K562 (cell line): ENCODE data around the gene ACSS2. TPM values are rescaled to one million over a fixed set of nuclear protein-coding genes. Genes with fewer than 3 reads are reported as not detected.

Experiments
- CEBPZ ChIP-seq: fragments of 150-350 bp; IDR thresholded peaks from 2 replicates; pipeline ENCODE4 v1.6.1; 2014; ENCODE audit warnings: low read depth, mild to moderate bottlenecking, low read length, borderline replicate concordance
- ELF2 ChIP-seq: fragments of 250-450 bp; sonication (Bioruptor Pico); IDR thresholded peaks from 2 replicates; pipeline ENCODE4 v1.5.0; 2021; ENCODE audit warnings: mild to moderate bottlenecking
- ETV6 ChIP-seq, 3 experiments: fragments of 150-350 bp in 1 of 3; sonication (generic) in 1 of 3; formaldehyde crosslinking in 1 of 3; IDR thresholded peaks; 2 replicates each; pipeline versions ENCODE4 v1.6.1 to v1.8.0; 2014 to 2022; ENCODE audit warnings: borderline replicate concordance in 2 of 3, low read depth in 2 of 3, antibody characterized with exemption in 1 of 3, low read length in 1 of 3, mild to moderate bottlenecking in 1 of 3, missing genetic modification reagents in 1 of 3
- HNRNPH1 ChIP-seq: fragments of 200-400 bp; formaldehyde crosslinking; optimal IDR thresholded peaks from 2 replicates; pipeline ENCODE3; 2017; ENCODE audit warnings: low read depth, mild to moderate bottlenecking, low read length, moderate library complexity
- POLR3G ChIP-seq: IDR thresholded peaks from 2 replicates; pipeline ENCODE4 v1.6.1; 2011; ENCODE audit not compliant: insufficient read length, insufficient replicate concordance; ENCODE audit errors: extremely low read depth
- TAF15 ChIP-seq: fragments of 200-400 bp; formaldehyde crosslinking; IDR thresholded peaks from 2 replicates; pipeline ENCODE4 v1.6.1; 2017; ENCODE audit warnings: mild to moderate bottlenecking, low read depth, low read length, moderate library complexity
- THRB ChIP-seq: fragments of 450-650 bp; formaldehyde crosslinking; conservative IDR thresholded peaks from 2 replicates; pipeline ENCODE4 v1.4.0; 2022; ENCODE audit warnings: mild to moderate bottlenecking, missing genetic modification characterization
- ZFPM2 ChIP-seq: fragments of 250-450 bp; sonication (Bioruptor Pico); IDR thresholded peaks from 2 replicates; pipeline ENCODE4 v1.5.1; 2022; ENCODE audit warnings: mild to moderate bottlenecking
- ZNF239 ChIP-seq: fragments of 250-450 bp; sonication (Bioruptor Pico); IDR thresholded peaks from 2 replicates; pipeline ENCODE4 v1.4.0; 2020; ENCODE audit warnings: mild to moderate bottlenecking
- polyA plus RNA-seq, 8 experiments: library from polyadenylated mRNA; depleted of rRNA in 4 of 8; stranded (reverse) in 5 of 8; unstranded in 3 of 8; fragments of >200 nt; fragmentation: Nextera tagmentation in 2 of 8; fragmentation: Illumina TruSeq in 1 of 8; extraction: Ambion mirVana in 2 of 8; extraction: Trizol in 1 of 8; gene quantifications; 2 replicates each; pipeline versions ENCODE4 v1.2.1 to v1.2.3, GENCODE V29; 2011 to 2014; ENCODE audit warnings: inconsistent platforms in 1 of 8, missing spikeins in 1 of 8
- total RNA-seq, 7 experiments: library from RNA; depleted of rRNA in 6 of 7; stranded (reverse); fragments of >200 nt in 6 of 7; fragmentation: Illumina TruSeq in 2 of 7; extraction: Trizol in 2 of 7; gene quantifications; 2 replicates each; pipeline versions ENCODE4 v1.2.1 to v1.2.3, GENCODE V29; 2011 to 2021; ENCODE audit warnings: low replicate concordance in 1 of 7

ACSS2 gene
- total and polyA plus RNA-seq, 9 of the 15 experiments (the other 6 are each of a cell fraction or from before 2014, with no cell fraction given): 21.9 to 246 (median 66.2) TPM

DNA sequence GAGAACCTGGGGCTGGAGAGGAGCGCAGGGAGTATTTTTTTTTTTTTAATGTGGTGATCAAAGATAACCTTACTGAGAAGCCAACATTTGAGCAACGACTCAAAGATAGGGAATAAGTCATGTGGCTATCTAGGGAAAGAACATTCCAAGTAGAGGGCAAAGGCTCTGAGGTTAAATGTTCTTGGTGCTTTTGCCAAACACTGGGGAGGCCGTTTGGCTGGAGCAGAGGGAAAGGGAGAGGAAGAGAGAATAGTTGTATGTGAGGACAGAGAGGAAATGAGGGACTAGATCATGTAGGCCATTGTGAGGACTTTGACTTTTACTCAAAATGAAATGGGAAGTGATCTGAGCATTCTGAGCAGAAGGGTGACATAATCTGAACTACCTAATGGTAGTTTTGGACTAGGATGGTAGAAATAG, 27.8 kb downstream of the ACSS2 start (continued):
- no peak for TF ChIP-seq THRB (CRISPR knock-in tag)
- no peak for TF ChIP-seq ZFPM2
- no peak for TF ChIP-seq POLR3G
- TF ChIP-seq HNRNPH1: no peak
- TF ChIP-seq TAF15: no peak
- no peak for TF ChIP-seq CEBPZ
- no peak for TF ChIP-seq ZNF239 (CRISPR knock-in tag)
- TF ChIP-seq ETV6 (IDR thresholded peaks at IDR 0.05; ENCODE audit: borderline replicate concordance in 1 of 2, low read depth in 2 of 2, low read length in 1 of 2): no peak
- TF ChIP-seq ETV6 (CRISPR knock-in tag; IDR thresholded peaks at IDR 0.05; ENCODE audit: borderline replicate concordance): no peak
- 0 out of 2 replicates have a peak, but pooled peaks have one; percentile 31 for TF ChIP-seq ELF2
